T-helper 17 cell (primary cell): Measurements from ENCODE around the gene CACNA1G. TPM values are rescaled to one million over a fixed set of nuclear protein-coding genes. Genes with fewer than 3 reads are reported as not detected.

Experiments
- ATAC-seq: fragments of 150-1000 bp; cut with Tn5 transposase; 2 replicates; pipeline ENCODE4 v1.10.0; 2021; ENCODE audit warnings: mild to moderate bottlenecking, moderate library complexity
- DNase-seq, 3 donors: peaks; one replicate each; pipeline versions ENCODE4 v3.0.0 to v3.0.0-alpha.2; 2020 to 2021
- H3K9me3 ChIP-seq: one replicate; pipeline ENCODE4 v1.7.0; 2013; ENCODE audit warnings: low read length, mild to moderate bottlenecking; ENCODE audit not compliant: control insufficient read depth, poor library complexity, severe bottlenecking
- H3K27ac Mint-ChIP-seq: one replicate; pipeline ENCODE4 v1.8.0; 2022; ENCODE audit warnings: mild to moderate bottlenecking, moderate library complexity, mixed read lengths
- H3K27me3 Mint-ChIP-seq: one replicate; pipeline ENCODE4 v1.8.0; 2022; ENCODE audit warnings: mixed read lengths
- H3K36me3 Mint-ChIP-seq: one replicate; pipeline ENCODE4 v1.8.0; 2022; ENCODE audit warnings: low read depth, mixed read lengths
- H3K4me1 Mint-ChIP-seq: one replicate; pipeline ENCODE4 v1.8.0; 2022; ENCODE audit warnings: mild to moderate bottlenecking, mixed read lengths
- H3K4me3 Mint-ChIP-seq: one replicate; pipeline ENCODE4 v1.8.0; 2022; ENCODE audit warnings: mild to moderate bottlenecking, moderate library complexity, mixed read lengths
- total RNA-seq, 4 donors: library from RNA in 2 of 4; stranded (reverse) in 2 of 4; gene quantifications; one replicate each; pipeline ENCODE4 v1.2.3 and lab custom pipeline; 2022 to 2026

The CACNA1G gene
- total RNA-seq, 2 donors from 2014 or later: 0.05 to 0.18 TPM

- peak; percentile 61 for ATAC-seq
- Mint-ChIP-seq H3K4me1 (peaks cover 7% of the 10 kb centered on the region), H3K27me3 (peaks cover 72% of the 10 kb centered on the region)
These were observed 65.6 kb downstream of the CACNA1G start for GRCh38 chr17:50626037-50626574.

GRCh38 chr17:50627036-50627781 lies 66.7 kb downstream of the CACNA1G start:
- Mint-ChIP-seq H3K4me1 (peaks cover 11% of the 10 kb centered on the region), H3K4me3 (no peak overlapping the region), H3K36me3 (peaks cover 8% of the 10 kb centered on the region), H3K27me3 (peaks cover 74% of the 10 kb centered on the region), H3K27ac (no peak overlapping the region)
- DNase-seq (no peak), ATAC-seq (no peak)
- no peaks in the 10 kb centered on the region for H3K9me3 ChIP-seq

More at GRCh38 chr17:50626037-50626574, 65.6 kb downstream of the CACNA1G start:
- Mint-ChIP-seq H3K27ac (peak overlapping the region; percentile 49), H3K4me3 (no peak overlapping the region), H3K36me3 (peaks cover 5% of the 10 kb centered on the region)
- H3K9me3 ChIP-seq: no peaks in the 10 kb centered on the region
- peak; percentile 40 to 50 (median 45) for DNase-seq

- Mint-ChIP-seq H3K27me3 (peaks cover 77% of the 10 kb centered on the region), H3K4me3 (no peak overlapping the region), H3K27ac (no peak overlapping the region), H3K36me3 (peaks cover 8% of the 10 kb centered on the region), H3K4me1 (peaks cover 11% of the 10 kb centered on the region)
- no peaks in the 10 kb centered on the region for H3K9me3 ChIP-seq
- DNase-seq: no peak
- ATAC-seq: no peak
These were observed 67.5 kb downstream of the CACNA1G start for GRCh38 chr17:50627782-50628601.

GRCh38 chr17:50629902-50630301 lies 69.4 kb downstream of the CACNA1G start:
- no peak for ATAC-seq

GRCh38 chr17:50630524-50631194 lies 70.1 kb downstream of the CACNA1G start:
- H3K9me3 ChIP-seq: no peaks in the 10 kb centered on the region
- Mint-ChIP-seq H3K27me3 (peaks cover 81% of the 10 kb centered on the region), H3K4me3 (no peak overlapping the region), H3K4me1 (peaks cover 12% of the 10 kb centered on the region), H3K36me3 (peaks cover 10% of the 10 kb centered on the region), H3K27ac (no peak overlapping the region)
- DNase-seq (peak; percentile 32 to 57 (median 44)), ATAC-seq (peak; percentile 83)

More at GRCh38 chr17:50629902-50630301, 69.4 kb downstream of the CACNA1G start:
- peaks cover 15% of the 10 kb centered on the region for H3K4me1 Mint-ChIP-seq
- peak overlapping the region; percentile 60 for H3K27ac Mint-ChIP-seq
- H3K9me3 ChIP-seq: no peaks in the 10 kb centered on the region
- peaks cover 88% of the 10 kb centered on the region for H3K27me3 Mint-ChIP-seq
- DNase-seq: no peak
- H3K36me3 Mint-ChIP-seq: peaks cover 12% of the 10 kb centered on the region
- H3K4me3 Mint-ChIP-seq: no peak overlapping the region

GRCh38 chr17:50631195-50631907 lies 70.8 kb downstream of the CACNA1G start:
- peaks cover 80% of the 10 kb centered on the region for H3K27me3 Mint-ChIP-seq
- DNase-seq: no peak

GRCh38 chr17:50631908-50632571 lies 71.5 kb downstream of the CACNA1G start:
- Mint-ChIP-seq H3K4me3 (peak overlapping the region; percentile 19), H3K27ac (no peak overlapping the region), H3K27me3 (peaks cover 80% of the 10 kb centered on the region), H3K4me1 (peaks cover 12% of the 10 kb centered on the region), H3K36me3 (peaks cover 10% of the 10 kb centered on the region)
- DNase-seq (no peak), ATAC-seq (no peak)
- no peaks in the 10 kb centered on the region for H3K9me3 ChIP-seq

More at GRCh38 chr17:50631195-50631907, 70.8 kb downstream of the CACNA1G start:
- no peak for ATAC-seq
- H3K36me3 Mint-ChIP-seq: peaks cover 10% of the 10 kb centered on the region
- peak overlapping the region; percentile 19 for H3K4me3 Mint-ChIP-seq
- H3K4me1 Mint-ChIP-seq: peaks cover 12% of the 10 kb centered on the region
- no peak overlapping the region for H3K27ac Mint-ChIP-seq
- no peaks in the 10 kb centered on the region for H3K9me3 ChIP-seq

- H3K36me3 Mint-ChIP-seq: peaks cover 12% of the 10 kb centered on the region
- H3K9me3 ChIP-seq: no peaks in the 10 kb centered on the region
- no peak for ATAC-seq
- DNase-seq: no peak
- H3K27me3 Mint-ChIP-seq: peaks cover 80% of the 10 kb centered on the region
- H3K4me3 Mint-ChIP-seq: no peak overlapping the region
- no peak overlapping the region for H3K27ac Mint-ChIP-seq
- peaks cover 15% of the 10 kb centered on the region for H3K4me1 Mint-ChIP-seq
These were observed 72.1 kb downstream of the CACNA1G start for GRCh38 chr17:50632637-50633036.

GRCh38 chr17:50633683-50634082 lies 73.2 kb downstream of the CACNA1G start:
- ATAC-seq: no peak

GRCh38 chr17:50634224-50634914 lies 73.9 kb downstream of the CACNA1G start, which contains the start of gene ABCC3:
Gene ABCC3, plus strand, starts transcription at chr17:50634881. Its CDS starts 56 bp downstream, at chr17:50634937.
- DNase-seq: no peak
- Mint-ChIP-seq H3K4me3 (peak within 1 kb of the TSS; percentile 56), H3K27me3 (peaks cover 84% of the 10 kb centered on the region), H3K27ac (no peak within 1 kb of the TSS), H3K36me3 (peaks cover 12% of the 10 kb centered on the region), H3K4me1 (peaks cover 17% of the 10 kb centered on the region)
- ATAC-seq: peak; percentile 24
- H3K9me3 ChIP-seq: no peaks in the 10 kb centered on the region

More at GRCh38 chr17:50633683-50634082, 73.2 kb downstream of the CACNA1G start:
- Mint-ChIP-seq H3K4me3 (peak overlapping the region; percentile 56), H3K4me1 (peaks cover 17% of the 10 kb centered on the region), H3K36me3 (peaks cover 12% of the 10 kb centered on the region), H3K27me3 (peaks cover 81% of the 10 kb centered on the region), H3K27ac (no peak overlapping the region)
- no peak for DNase-seq
- no peaks in the 10 kb centered on the region for H3K9me3 ChIP-seq

- Mint-ChIP-seq H3K27ac (no peak overlapping the region), H3K36me3 (peaks cover 12% of the 10 kb centered on the region), H3K4me3 (no peak overlapping the region), H3K4me1 (peaks cover 17% of the 10 kb centered on the region), H3K27me3 (peaks cover 78% of the 10 kb centered on the region)
- no peak for ATAC-seq
- no peak for DNase-seq
- no peaks in the 10 kb centered on the region for H3K9me3 ChIP-seq
These were observed 74.6 kb downstream of the CACNA1G start for GRCh38 chr17:50634915-50635731.
